Astrocyte (in vitro differentiated cells and primary cell): ENCODE measurements around the gene AUNIP. TPM values are rescaled to one million over a fixed set of nuclear protein-coding genes. Genes with fewer than 3 reads are reported as not detected.

ENCODE experiments used
- DNase-seq: peaks from one replicate; pipeline ENCODE4 v3.0.0-alpha.2; 2010; ENCODE audit warnings: low read depth
- FAIRE-seq: peaks from 2 replicates; lab custom pipeline; 2011; peaks lifted over from hg19 to GRCh38; lab: Jason Lieb, UNC
- H2AFZ ChIP-seq: 2 replicates; pipeline ENCODE4 v1.6.0; 2012; ENCODE audit warnings: low read depth, low read length, inconsistent platforms
- H3K27ac ChIP-seq: 2 replicates; pipeline ENCODE4 v1.5.1; 2011; ENCODE audit warnings: low read depth, low read length, inconsistent platforms
- H3K27me3 ChIP-seq: 2 replicates; pipeline ENCODE4 v1.6.0; 2011; ENCODE audit warnings: low read length, inconsistent platforms; ENCODE audit not compliant: insufficient read depth
- H3K36me3 ChIP-seq: 2 replicates; pipeline ENCODE4 v1.5.1; 2011; ENCODE audit warnings: low read length, inconsistent platforms; ENCODE audit not compliant: insufficient read depth
- H3K4me1 ChIP-seq: 2 replicates; pipeline ENCODE4 v1.5.1; 2011; ENCODE audit warnings: low read length, inconsistent platforms; ENCODE audit not compliant: insufficient read depth
- H3K4me2 ChIP-seq: 2 replicates; pipeline ENCODE4 v1.6.0; 2012; ENCODE audit warnings: low read length, inconsistent platforms
- H3K4me3 ChIP-seq: 2 replicates; pipeline ENCODE4 v1.5.1; 2011; ENCODE audit warnings: low read depth, mild to moderate bottlenecking, low read length, inconsistent platforms; ENCODE audit not compliant: insufficient read depth
- H3K79me2 ChIP-seq: 2 replicates; pipeline ENCODE4 v1.6.0; 2012; ENCODE audit warnings: mild to moderate bottlenecking, low read length, inconsistent platforms; ENCODE audit not compliant: insufficient read depth
- H3K9ac ChIP-seq: 2 replicates; pipeline ENCODE4 v1.6.0; 2012; ENCODE audit warnings: mild to moderate bottlenecking, low read length, inconsistent platforms
- H3K9me3 ChIP-seq: 2 replicates; pipeline ENCODE4 v1.5.1; 2012; ENCODE audit warnings: low read depth, mild to moderate bottlenecking, low read length, inconsistent platforms; ENCODE audit not compliant: insufficient read depth
- H4K20me1 ChIP-seq: 2 replicates; pipeline ENCODE4 v1.6.0; 2012; ENCODE audit warnings: low read length, inconsistent platforms; ENCODE audit not compliant: insufficient read depth
- H3K27ac Mint-ChIP-seq: one replicate; pipeline ENCODE4 v1.8.0; 2021; ENCODE audit warnings: mild to moderate bottlenecking, mixed read lengths; ENCODE audit not compliant: unreplicated experiment
- H3K27me3 Mint-ChIP-seq: one replicate; pipeline ENCODE4 v1.8.0; 2021; ENCODE audit warnings: low read depth, mixed read lengths; ENCODE audit not compliant: unreplicated experiment
- H3K36me3 Mint-ChIP-seq: one replicate; pipeline ENCODE4 v1.8.0; 2021; ENCODE audit warnings: low read depth, mixed read lengths; ENCODE audit not compliant: unreplicated experiment
- H3K4me1 Mint-ChIP-seq: one replicate; pipeline ENCODE4 v1.8.0; 2021; ENCODE audit warnings: low read depth, mixed read lengths; ENCODE audit not compliant: unreplicated experiment
- H3K4me3 Mint-ChIP-seq: one replicate; pipeline ENCODE4 v1.8.0; 2021; ENCODE audit warnings: mild to moderate bottlenecking, moderate library complexity, mixed read lengths; ENCODE audit not compliant: unreplicated experiment
- H3K9me3 Mint-ChIP-seq: one replicate; pipeline ENCODE4 v1.8.0; 2021; ENCODE audit warnings: mild to moderate bottlenecking, mixed read lengths; ENCODE audit not compliant: unreplicated experiment
- CTCF ChIP-seq: IDR thresholded peaks from 2 replicates; pipeline ENCODE4 v1.5.1; 2011; ENCODE audit warnings: low read depth, mild to moderate bottlenecking, inconsistent platforms, low read length, moderate library complexity; ENCODE audit not compliant: insufficient read depth
- EZH2 ChIP-seq: IDR thresholded peaks from 2 replicates; pipeline ENCODE4 v1.6.1; 2012; ENCODE audit warnings: mild to moderate bottlenecking, low read length, inconsistent platforms; ENCODE audit not compliant: insufficient read depth
- total RNA-seq: library from RNA; stranded (reverse); gene quantifications from 2 replicates; pipeline ENCODE4 v1.2.1, GENCODE V29; 2021

Gene AUNIP
- total RNA-seq, 1 donor from 2014 or later = 2.1 TPM

GRCh38 chr1:25879675-25880074, 20.4 kb upstream of the AUNIP start:
- Histone ChIP-seq H4K20me1 (no peaks in the 10 kb centered on the region), H3K4me1 (peaks cover 11% of the 10 kb centered on the region), H3K9ac (no peak overlapping the region), H3K4me2 (no peak overlapping the region), H3K79me2 (peaks cover 3% of the 10 kb centered on the region), H3K36me3 (no peaks in the 10 kb centered on the region), H3K27ac (no peak overlapping the region), H3K4me3 (no peak overlapping the region), H2AFZ (no peak overlapping the region), H3K27me3 (no peaks in the 10 kb centered on the region), H3K9me3 (no peaks in the 10 kb centered on the region)
- no peak for FAIRE-seq
- Mint-ChIP-seq H3K27me3 (peaks cover 16% of the 10 kb centered on the region), H3K27ac (no peak overlapping the region), H3K4me1 (no peaks in the 10 kb centered on the region), H3K4me3 (no peak overlapping the region), H3K36me3 (peaks cover 2% of the 10 kb centered on the region), H3K9me3 (no peaks in the 10 kb centered on the region)
- no peak for TF ChIP-seq EZH2
- no peak for TF ChIP-seq CTCF
- DNase-seq = no peak

- no peak overlapping the region for H3K27ac Mint-ChIP-seq
- no peaks in the 10 kb centered on the region for H3K9me3 Mint-ChIP-seq
- no peak for DNase-seq
- no peaks in the 10 kb centered on the region for H3K4me1 Mint-ChIP-seq
- Histone ChIP-seq H3K4me1 (peaks cover 16% of the 10 kb centered on the region), H3K36me3 (no peaks in the 10 kb centered on the region), H3K4me3 (no peak overlapping the region), H4K20me1 (no peaks in the 10 kb centered on the region), H3K9ac (no peak overlapping the region), H2AFZ (no peak overlapping the region), H3K27ac (no peak overlapping the region), H3K4me2 (no peak overlapping the region), H3K79me2 (peaks cover 11% of the 10 kb centered on the region), H3K27me3 (no peaks in the 10 kb centered on the region), H3K9me3 (no peaks in the 10 kb centered on the region)
- no peak overlapping the region for H3K4me3 Mint-ChIP-seq
- H3K36me3 Mint-ChIP-seq = no peaks in the 10 kb centered on the region
- no peak for FAIRE-seq
- H3K27me3 Mint-ChIP-seq = peaks cover 16% of the 10 kb centered on the region
- TF ChIP-seq EZH2 = no peak
- no peak for TF ChIP-seq CTCF
Measured at GRCh38 chr1:25878690-25879089, 19.4 kb upstream of the AUNIP start.

GRCh38 chr1:25877155-25877554, 17.9 kb upstream of the AUNIP start:
- DNase-seq (no peak), FAIRE-seq (no peak)
- Histone ChIP-seq H3K9me3 (no peaks in the 10 kb centered on the region), H3K4me1 (peaks cover 16% of the 10 kb centered on the region), H3K4me2 (no peak overlapping the region), H4K20me1 (peaks cover 4% of the 10 kb centered on the region), H3K27me3 (no peaks in the 10 kb centered on the region), H3K36me3 (no peaks in the 10 kb centered on the region), H2AFZ (no peak overlapping the region), H3K79me2 (peaks cover 26% of the 10 kb centered on the region), H3K9ac (no peak overlapping the region), H3K27ac (no peak overlapping the region), H3K4me3 (no peak overlapping the region)
- H3K27ac Mint-ChIP-seq = no peak overlapping the region
- no peaks in the 10 kb centered on the region for H3K36me3 Mint-ChIP-seq
- TF ChIP-seq EZH2 (no peak), CTCF (no peak)
- no peak overlapping the region for H3K4me3 Mint-ChIP-seq
- no peaks in the 10 kb centered on the region for H3K9me3 Mint-ChIP-seq
- peaks cover 16% of the 10 kb centered on the region for H3K27me3 Mint-ChIP-seq
- peaks cover 2% of the 10 kb centered on the region for H3K4me1 Mint-ChIP-seq
